LHCN-M2 (cell line): ENCODE measurements around the gene APBA2. TPM values are rescaled to one million over a fixed set of nuclear protein-coding genes. Genes with fewer than 3 reads are reported as not detected.

Experiments
- DNase-seq: peaks from one replicate; pipeline ENCODE4 v3.0.0-alpha.2; 2012; ENCODE audit warnings: low read depth
- total RNA-seq: library from RNA; depleted of rRNA; stranded (reverse); fragments of >200 nt; gene quantifications from 2 replicates; pipeline ENCODE4 v1.2.3, GENCODE V29; 2014

The APBA2 gene
- total RNA-seq, 1 experiment from 2014 or later = not detected

DNA sequence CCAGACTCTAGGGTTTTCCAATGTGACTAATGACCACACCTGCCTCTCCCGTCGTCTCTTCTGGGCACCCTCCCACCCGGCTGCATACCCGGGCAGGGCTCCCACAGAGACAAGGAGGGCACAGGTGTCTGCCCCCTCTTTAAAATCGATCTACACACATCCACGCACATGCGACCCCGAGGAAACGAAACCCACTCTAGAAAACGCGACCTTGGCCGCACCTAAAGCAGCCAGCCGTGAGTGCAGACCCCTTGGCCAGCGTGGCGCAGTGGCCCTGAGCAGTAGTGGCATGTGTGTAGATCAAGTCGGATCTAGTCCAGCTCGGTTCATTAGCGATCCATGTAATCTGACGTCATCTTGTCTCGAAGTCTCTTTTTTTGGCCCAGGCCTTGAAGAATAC, 232.0 kb downstream of the APBA2 start:
- DNase-seq = no peak

DNA sequence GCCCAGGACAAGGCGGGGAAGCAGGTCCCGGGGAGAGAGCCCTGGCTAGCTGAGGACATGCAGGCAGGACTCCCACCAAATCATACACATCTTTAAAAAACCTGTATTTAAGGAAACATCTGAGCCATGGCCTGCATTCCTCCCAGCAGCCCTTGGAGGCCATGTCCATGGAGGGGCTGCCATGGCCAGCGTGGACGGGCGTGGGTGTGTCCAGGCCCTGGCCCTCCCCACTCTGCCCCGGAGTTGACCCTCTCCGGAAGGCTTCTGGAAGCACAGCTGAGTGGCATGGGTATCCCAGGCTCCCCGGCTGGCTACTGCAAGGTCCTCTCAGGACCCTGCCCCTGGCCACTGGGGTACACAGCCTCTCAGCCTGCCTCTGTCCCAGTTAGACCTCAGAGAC, 234.1 kb downstream of the APBA2 start:
- DNase-seq = no peak

DNA sequence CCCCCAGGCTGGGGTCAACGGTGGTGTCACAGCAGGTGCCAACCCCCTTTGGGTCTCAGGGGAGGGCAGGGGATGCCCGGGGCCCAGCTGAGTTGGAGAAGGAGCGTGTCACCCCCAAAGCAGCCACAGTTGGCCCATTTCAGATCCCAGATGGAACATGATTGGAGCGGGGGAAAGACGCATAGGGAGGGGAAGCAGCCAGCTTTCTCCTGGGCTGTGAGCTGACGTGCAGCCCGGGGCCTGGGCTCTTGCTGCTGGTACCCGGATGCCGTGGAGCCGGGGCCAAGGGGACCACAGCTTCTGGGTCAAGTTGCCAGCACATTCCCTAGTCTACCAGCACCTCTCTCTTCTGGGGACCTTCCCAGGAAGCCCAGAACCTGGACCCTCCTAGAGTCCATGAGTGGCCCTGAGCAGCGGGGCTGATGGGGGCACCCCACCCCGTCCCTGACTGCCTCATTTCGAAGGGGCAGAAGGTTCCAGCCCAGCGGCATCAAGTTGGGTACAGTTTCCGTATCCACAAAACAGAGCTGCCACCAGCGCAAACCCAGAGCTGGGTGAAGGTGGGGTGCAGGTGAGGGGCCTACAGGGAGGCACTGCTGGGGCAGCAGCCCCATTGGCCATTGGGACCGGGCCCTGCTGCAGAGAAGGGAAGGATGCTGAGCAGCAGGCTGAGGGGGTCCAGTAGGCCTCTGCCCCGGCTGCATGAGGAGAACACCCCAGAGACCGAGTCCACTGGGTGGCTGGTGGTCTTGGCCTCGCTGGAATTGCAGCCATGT, 235.0 kb downstream of the APBA2 start:
- DNase-seq = no peak

DNA sequence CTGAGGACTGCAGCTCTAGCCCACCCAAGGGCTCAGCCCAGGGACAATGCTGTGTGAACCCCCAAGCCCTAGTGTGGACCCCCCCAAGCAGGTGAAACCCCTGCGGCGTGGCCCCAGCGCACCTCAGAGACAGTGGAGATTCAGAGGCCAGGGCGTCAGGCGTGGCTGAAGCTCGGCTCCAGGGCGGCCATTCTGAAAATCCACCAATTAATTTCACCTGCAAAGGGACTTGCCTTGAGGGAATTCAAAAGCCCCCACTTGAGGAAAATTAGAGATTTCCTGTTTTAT, 235.5 kb downstream of the APBA2 start:
- DNase-seq = no peak

DNA sequence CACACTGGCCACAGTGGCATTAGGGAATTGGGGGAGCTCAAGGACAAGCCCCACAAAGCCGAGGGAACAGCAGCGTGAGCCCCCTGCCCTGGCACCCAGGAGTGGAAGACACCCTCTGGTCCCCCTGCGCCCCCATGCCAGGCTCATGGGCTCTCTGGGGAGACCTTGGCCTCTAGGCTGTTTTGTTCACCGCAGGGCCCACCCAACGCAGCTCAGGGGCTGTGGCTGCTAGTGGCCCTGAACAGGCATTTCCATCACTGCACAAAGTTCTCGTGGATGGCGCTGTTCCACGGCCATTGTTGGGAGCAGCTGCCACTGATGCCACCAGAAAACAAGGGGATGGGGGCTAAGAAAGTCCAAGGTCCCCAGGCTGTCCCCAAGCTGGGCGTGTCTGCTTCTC, 236.1 kb downstream of the APBA2 start:
- DNase-seq = no peak

DNA sequence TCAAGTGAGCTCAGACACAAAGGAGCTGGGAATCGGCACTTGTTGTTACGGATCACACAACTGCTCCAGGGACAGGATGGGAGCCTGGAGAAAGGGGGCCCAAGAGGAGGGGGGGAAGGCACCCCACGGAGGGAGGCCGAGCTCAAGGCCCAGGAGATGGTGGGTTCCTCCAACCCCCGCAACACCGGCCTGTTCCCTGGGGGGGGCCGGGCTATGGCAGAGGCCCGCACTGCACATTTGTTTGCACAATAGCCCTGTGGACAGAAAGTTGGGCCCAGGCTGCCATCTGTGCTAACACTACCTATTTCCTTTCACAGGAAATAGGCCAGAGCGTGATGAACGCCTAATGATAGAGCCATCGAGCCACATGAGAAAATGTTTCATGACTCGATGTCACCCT, 236.7 kb downstream of the APBA2 start:
- DNase-seq = no peak

DNA sequence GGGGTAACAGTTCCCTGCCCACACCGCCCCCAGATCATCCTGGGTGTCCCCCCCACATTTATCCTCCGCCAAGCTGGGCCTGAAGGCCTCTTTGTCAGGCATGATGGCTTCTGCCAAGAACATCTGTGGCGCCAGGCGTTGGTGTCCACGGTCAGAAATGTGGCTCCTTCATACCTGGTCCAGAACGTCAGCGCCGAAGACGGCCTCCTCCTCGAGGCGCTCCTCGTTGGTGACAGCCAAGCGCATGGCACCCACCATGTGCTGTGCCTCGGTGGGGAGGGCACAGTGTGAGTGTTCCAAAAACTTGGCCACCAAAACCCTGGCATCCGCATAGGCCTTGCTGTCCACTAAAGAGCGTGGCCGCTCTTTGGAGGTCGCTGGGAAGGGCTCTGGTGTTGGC, 237.4 kb downstream of the APBA2 start:
- DNase-seq = no peak

DNA sequence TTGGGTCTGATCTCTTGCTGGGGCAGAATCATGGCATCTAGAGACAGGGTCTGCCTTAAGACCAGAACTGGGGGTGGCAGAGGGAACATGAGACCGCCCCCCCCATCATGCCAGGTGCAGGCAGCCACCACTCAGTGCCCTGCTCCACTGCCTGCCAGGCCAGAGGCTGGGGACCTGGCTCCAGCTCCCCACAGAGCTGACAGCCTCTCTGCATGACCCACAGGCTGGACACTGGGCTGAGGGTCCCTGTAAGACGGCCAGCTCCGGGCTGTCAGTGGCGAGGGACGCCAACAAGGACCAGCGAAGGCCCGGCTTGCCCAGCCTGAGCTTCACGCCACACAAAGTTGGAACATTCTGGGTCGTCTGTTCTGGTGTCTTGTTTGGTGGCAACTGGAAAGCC, 238.2 kb downstream of the APBA2 start:
- no peak for DNase-seq

DNA sequence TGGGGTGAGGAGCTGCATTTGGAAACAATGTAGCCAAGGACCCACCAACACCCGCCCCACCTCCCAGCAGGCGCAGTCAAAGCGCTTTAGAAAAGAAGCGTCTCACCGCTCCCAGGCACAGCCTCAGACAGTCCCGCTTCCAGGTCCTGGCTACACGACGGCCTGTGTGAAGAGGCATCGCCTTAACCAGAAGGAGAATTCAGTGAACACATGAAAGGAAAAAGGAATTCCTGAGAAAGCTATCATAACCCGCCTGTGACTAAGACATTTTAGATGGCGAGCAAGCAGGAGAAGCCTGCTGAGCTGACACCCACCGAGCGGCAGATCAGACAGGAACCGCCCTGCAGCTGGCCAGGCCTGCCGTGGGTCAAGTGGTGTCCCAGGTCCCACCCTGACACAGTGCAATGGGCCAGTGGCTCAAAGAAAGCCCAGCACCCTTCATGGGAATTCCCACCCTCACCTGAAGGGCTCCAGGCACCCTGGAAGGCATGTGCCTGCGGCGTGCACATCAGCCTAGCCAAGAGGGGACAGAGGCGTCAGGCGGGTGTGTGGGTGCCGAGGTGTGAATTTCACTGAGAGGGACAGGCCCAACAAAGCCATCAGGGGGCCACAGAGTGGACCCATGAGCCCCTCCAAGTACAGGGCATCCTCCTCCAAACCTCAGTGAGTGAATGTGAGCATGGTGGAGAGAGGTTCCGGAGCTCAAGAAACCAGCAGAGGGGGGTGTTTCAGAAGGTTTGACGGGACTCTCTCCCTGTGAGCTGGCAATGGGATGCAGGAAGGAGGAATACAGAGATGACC, 239.0 kb downstream of the APBA2 start:
- DNase-seq = no peak

DNA sequence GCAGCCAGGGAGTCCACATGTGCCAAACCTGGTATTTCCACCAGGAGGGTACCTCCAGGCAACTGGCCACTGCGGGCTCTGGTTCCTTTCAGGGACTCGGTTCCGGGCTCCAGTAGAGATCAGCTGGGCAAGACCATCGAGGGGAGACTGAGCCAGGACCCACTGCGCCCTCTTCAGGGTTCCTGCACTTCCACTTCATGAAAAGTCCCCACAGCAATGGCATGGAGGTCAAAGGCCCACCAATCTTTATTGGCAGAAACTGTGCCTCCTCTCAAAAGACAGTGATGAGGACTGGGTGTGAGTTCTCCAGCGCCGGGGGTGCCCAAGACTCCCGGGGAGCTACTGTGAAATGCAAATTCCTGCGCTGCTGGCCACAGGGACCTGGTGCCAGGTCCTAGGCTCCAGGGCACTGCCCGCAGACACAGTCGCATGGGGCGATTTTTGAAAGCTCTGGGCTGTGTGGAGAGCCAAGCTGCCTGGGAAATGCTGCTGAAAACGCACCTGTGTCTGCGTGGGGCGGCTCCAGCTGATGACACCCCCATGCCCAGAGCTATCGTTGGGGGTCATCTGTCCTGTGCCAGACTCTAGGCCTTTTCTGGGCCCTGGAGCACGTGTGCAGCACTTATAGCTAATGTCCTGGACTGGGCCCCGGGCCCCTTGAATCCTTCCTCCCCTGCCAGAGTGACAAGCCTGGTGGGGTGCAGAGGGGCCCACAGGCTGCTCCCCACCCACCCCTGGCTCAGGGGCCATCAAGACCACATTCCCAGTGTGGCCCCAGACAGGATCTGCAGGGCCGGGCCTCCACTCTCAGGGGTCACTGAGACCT, 239.8 kb downstream of the APBA2 start:
- DNase-seq = no peak

DNA sequence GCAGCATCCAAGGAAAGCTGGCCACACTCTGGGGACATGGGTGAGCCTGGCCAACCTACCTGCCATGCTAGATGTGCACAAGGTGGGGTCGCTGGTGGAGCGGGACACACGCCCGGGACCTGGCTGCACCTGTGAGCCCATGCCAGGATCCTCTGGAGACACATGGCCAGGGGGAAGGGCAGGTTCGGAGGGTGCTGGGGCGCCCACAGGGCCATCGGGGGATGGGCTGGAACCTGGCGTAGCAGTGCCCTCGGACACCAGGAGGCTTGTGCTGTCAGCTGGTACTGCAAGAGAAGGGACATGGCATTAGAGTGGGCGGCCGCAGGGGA, 240.4 kb downstream of the APBA2 start:
- DNase-seq = no peak

DNA sequence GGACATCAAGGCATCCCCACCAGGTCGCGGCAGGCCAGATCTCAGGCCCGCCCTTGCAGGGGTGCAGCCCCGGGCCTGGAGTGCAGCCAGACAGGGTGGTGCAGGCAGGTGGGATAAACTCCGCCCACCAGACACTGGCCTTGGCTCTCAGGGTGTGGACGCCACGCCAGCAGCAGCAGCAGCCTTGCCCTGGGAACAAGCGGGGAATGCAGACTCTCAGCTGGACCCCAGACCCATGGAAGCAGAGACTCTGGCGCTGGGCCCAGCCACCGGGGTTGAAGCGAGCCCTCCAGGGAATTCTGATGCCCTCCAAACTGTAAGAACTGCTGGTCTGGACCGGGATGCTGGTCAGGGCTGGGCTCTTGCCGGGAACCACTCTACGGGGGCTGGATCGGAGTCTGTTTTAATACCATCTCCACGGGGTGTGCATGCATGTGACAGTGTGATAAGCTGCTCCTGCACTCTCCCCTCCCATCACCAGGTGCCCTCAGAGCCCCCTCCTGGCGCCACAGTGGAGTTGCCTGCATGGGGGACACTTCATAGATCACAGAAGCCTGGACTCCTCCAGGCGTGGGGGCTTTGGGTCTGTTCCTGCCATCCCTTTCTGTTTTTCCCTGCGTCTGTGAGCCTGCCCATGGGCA, 241.2 kb downstream of the APBA2 start:
- DNase-seq = no peak

DNA sequence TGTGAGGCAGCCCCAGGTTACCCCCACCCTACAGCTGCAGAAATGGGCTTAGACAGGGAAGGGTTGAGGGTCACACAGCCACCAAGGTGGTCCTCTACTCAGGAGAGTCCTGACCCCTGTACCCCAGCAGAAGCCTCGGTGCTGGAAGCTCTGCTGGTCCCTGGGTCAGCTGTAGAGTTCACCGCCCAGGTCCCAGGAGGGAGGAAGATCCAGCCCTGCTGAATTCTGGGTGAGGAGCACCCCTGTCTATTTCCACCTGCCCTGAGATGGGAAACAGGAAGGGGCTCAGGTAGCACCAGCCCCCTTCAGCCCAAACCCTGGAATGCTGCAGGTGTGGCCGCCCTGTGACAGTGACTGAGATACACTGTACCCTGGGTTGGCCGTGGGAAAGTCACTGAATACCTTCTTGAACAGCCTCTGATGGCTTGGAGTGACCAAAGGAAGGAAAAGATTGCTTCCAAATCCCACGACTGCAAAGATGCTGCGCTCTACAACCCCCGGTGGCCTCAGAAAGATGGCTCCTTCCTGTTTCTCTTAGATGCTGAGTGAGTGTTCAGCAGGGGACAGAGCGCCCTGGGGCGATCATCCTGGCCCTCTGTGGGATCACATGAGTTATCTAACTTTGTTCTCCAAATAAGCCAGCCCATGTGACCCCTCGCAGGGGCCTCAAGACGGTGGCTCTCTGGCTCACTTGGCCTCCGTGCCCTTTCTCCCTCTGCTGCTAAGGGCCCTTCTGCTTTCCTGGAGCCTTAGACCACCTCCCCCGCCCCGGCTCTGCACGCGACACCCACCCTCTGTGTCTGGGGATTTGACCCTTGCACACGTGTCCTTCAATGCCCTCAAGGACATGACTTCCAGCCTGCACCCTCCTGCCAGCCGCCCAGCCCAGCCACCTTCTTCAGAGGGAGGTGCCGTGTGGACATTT, 242.0 kb downstream of the APBA2 start:
- no peak for DNase-seq

DNA sequence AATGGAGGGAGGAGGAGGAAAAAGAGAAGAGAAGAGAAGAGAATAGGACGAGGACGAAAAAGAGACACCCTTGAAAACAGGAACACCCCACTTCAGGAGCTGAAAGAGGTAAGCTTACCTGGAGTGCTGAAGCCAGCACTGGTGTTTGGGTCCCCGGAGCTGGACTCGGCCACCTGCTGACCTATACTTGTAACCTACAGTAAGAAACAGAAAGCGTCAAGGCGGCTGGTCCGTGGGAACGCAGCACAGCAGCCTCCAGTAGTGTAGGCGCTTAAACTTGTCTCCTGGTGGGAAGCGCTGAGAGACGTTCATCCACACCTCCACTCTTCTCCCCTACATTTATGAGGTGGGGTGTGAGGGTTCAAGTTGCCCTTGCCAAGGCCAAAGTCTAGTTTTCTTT, 242.9 kb downstream of the APBA2 start:
- no peak for DNase-seq

DNA sequence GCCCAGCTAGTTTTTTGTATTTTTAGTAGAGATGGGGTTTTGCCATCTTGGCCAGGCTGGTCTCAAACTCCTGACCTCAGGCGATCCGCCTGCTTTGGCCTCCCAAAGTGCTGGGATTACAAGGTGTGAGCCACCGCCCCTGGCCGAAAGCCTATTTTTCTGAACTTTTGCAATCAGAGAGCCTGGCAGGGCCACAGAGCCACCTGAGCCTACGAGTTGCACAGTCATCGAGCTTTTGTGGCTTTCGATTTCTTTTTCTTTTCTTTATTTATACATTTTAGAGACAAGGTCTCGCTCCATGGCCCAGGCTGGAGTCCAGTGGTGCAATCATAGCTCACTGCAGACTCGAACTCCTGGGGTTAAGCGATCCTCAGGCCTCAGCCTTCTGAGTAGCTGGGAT, 243.4 kb downstream of the APBA2 start:
- DNase-seq = no peak

DNA sequence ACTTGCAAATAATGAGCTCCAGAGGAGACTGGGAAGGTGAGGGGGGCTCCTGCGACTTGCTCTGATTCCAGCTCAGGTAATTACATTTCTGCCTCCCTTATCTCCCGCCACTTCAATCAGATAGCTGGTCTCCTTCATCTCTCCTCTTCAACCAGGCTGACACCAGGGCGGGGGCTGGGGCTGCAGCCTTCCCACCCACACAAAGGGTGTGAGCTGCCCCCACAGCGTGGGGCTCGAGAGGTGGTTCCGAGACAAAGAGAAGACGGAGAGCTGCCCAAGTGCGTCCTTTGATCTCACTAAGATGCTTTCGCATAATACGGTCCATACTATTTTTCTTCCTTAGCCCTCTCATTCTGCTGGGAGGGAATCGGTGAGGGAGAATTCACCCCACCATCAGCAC, 244.2 kb downstream of the APBA2 start:
- DNase-seq = no peak

DNA sequence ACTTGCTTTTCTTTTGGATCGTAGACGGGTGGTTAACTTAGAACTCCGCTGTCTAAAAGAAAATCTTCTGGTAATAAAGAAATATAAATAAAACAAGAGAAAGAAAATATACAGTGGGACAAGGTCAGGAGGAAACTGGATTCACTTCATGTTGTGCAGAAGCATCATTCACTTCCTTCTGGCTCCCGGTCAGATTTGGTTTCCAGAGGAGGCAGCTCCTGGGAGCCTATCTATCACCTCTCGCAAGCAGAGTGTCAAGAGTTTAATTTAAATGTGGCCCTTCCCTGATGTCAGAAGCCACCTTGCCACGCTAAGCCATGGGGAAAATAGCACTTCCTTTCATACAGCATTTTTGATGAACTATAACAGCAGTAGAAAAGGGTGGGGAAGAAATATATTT, 244.7 kb downstream of the APBA2 start:
- no peak for DNase-seq

DNA sequence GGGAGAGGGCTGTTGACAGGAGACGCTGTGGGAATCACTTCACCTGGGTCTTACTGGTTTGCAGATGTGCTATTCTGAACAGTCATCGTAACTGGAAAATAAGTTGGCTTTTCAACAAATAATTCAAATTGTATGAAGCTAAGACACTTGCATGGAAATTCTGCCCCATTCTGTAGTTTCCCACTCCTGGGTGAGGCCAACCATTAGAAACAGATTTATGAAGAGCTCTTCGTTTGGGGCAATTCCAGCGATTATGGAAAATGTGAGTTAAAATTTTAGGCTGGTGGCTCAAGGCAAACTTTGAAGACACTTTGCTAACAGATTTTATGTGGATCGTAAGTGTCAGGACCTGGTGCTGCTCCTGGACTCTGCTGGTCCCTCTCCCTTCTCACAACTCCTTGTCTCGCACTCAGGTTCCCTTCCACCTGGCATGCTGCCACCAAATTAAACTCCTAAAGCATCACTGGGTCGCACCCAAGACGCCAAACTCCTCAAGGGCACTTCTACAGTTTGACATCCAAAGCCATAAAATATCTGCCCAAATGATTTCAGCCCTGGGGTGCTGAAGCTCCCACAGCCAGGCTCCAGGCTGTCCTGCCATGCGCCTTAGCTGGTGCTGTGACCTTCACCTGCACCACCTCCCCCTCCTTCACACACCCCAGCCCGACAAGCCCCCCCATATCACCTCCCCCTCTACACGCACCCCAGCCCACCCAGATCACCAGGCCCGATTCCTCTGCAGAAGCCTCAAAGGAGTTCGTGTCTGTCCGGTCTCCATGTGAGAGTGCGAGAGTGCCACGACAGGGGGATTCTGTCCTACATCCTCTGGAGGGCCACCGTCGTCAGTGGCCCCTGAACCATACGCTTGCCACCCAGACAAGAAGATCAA, 245.4 kb downstream of the APBA2 start:
- no peak for DNase-seq

DNA sequence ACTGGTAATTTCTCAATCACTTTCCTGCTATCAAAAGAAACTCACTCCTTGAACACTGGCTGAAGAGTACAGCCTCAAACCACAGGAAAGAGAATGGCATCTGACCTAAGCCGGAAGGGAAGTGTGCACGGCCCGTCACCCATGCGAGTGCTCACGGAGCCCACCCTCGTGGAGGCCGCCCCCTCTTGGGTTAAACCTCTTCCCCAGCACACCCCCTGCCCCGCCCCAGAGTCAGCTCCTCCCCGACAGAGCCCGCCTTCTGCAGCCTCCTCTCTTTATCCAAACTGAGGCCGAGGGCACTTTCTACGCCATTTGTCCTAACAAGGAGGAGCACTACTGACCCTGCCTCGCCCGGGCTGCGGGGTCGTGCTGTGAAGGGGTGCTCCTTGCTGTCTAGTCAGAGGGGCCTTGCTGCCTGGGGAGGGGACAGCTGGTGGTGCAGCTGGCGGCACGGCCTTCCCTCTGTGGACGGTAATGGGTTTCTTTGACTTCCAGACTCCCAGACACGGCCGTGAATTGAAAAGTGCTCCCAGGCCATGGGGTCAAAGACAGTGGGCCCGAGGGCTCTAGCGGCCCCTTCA, 246.2 kb downstream of the APBA2 start:
- no peak for DNase-seq

DNA sequence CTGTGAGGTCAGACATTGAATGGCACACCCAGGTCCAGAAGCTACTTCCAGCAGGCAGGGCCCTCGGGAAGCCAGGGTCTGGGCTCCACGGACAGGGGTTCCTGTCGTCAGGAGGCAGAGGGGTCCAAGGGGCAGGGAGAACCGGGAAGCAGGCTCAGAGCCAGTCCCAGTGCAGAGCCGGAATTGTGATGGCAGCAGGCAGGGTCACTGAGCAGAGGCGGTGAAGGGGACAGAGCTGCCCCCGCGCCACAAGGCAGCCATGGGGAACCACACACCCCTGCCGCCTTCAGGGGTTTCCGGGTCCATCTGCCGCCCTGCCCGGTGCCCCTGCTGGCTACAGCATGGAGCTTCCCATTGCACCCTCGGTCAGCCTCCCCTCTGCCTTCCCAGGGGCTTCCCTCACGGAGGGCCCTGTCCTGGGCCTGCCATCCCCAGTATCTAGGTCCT, 247.0 kb downstream of the APBA2 start:
- no peak for DNase-seq
